GM18505 (cell line): ENCODE results near the gene SLC35F2.
"Not testable (repeated sequence)": the region's sequence is repeated elsewhere in the genome, so short reads cannot be mapped to it uniquely, and the experiment has no call there.

ENCODE experiments used
- ATAC-seq: cut with Tn5 transposase; IDR thresholded peaks from one replicate; pipeline ENCODE4 v1.9.1; 2021; ENCODE audit not compliant: unreplicated experiment
- POLR2A ChIP-seq: IDR thresholded peaks from 4 replicates; pipeline ENCODE4 v1.6.1; 2011; ENCODE audit warnings: borderline replicate concordance; ENCODE audit not compliant: insufficient read depth, insufficient read length; ENCODE audit errors: extremely low read depth

The SLC35F2 gene

DNA sequence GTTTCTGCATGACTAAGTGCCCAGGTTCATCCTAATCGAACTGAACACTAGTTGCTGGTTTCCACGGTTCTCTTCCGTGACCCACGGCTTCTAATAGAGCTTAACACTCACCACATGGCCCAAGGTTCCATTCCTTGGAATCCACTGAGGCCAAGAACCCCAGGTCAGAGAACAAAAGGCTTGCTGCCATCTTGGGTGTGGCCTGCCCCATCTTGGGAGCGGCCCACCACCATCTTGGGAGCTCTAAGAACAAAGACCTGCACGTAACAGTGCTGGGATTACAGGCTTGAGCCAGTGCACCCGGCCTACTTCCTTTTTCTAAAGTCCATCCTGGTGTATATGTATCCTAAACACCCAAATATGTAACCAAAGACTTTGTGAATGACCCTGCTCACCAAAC is 68.8 kb downstream of the SLC35F2 start:
- ATAC-seq: no peak
- TF ChIP-seq POLR2A: no peak

- TF ChIP-seq POLR2A: no peak
- no peak for ATAC-seq
These were observed 70.9 kb downstream of the SLC35F2 start for GRCh38 chr11:107787733-107788132.

DNA sequence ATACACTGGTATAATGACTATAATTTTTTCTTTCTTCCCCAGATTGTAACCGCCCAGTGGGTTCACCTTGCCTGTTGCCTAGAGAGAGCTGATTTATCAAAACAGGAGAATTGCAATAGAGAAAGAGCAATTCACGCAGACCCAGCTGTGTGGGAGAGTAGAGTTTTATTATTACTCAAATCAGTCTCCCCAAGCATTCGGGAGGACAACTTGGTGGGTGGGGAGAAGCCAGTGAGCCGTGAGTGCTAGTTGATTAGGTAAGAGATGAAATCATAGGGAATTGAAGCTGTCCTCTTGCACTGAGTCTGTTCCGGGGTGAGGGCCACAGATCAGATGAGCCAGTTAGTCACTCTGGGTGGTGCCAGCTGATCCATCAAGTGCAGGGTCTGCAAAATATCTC is 73.2 kb downstream of the SLC35F2 start:
- no peak for ATAC-seq
- no peak for TF ChIP-seq POLR2A

DNA sequence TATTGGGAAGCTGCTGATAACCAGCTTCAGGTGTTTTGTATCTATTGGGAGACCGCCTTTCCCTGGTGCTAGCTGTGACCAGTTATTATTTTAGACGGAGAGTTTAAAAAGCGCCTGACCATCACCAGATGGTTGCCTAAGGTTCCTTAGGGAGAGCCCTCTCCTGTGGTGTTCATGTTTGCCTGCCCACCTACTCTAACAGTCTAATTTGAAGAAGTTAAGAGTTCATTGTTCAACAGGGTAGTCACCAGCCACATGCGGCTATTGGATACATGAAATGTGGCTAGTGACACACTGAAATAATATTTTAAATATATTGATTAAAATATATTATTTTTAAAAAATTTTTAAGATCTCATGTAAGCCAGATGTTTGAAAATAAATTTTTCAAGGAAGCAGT is 75.5 kb downstream of the SLC35F2 start:
- ATAC-seq: no peak

DNA sequence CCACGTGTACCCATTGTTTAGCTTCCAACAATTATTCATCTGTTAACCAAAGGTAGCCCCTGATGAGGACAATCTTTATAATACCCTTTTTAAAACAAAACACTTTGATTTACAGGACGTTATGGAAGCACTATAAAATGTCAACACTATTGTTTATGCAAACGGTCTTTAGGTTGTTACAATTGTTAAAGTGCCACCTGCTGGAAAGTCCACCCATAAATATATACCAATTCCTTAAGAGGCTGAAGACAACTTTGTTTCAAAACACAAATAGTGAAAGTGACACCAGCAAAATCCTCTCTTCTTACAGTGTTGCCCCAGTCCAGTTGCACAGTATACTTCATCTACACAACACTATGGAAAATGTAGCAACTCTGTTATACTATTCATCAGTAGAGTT is 77.8 kb downstream of the SLC35F2 start:
- no peak for TF ChIP-seq POLR2A
- no peak for ATAC-seq

More for the DNA sequence above, 75.5 kb downstream of the SLC35F2 start:
- no peak for TF ChIP-seq POLR2A

- no peak for TF ChIP-seq POLR2A
- ATAC-seq: no peak
These were observed 78.5 kb downstream of the SLC35F2 start for GRCh38 chr11:107780136-107780535.

- ATAC-seq: no peak
- no peak for TF ChIP-seq POLR2A
These were observed 79.6 kb downstream of the SLC35F2 start for GRCh38 chr11:107778839-107779517.

DNA sequence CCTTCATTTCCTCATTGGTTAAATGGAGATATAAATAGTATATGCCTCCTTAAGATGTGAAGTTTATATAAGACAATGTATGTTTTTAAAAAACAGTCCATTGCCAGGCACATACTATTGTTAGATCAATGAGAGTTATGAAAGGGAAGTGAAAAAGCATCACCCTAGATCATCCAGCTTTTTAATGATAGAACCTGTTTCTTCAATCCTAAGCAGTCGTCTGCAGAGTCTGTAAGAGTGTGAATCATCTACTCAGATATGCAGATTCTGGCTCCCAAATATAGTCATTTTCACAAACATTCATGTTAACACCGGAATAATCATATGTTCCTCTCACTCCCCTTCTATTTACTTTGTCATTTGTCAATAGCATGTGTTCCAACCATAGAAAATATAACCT is 81.5 kb downstream of the SLC35F2 start:
- no peak for TF ChIP-seq POLR2A
- peak; percentile 80 for ATAC-seq

DNA sequence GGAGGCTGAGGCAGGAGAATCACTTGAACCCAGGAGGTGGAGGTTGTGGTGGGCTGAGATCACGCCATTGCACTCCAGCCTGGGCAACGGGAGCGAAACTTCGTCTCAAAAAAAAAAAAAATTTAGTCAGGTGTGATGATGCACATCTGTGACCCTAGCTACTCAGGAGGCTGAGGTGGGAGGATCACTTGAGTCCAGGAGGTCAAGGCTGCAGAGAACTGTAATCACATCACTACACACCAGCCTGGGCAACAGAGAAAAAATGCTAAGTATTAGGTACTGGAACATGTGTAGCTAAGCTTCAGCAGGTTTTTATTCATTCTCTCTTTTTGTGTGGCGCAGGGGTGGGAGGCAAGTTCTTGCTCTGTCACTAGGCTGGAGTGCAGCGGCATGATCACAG is 82.5 kb downstream of the SLC35F2 start:
- no peak for TF ChIP-seq POLR2A
- ATAC-seq: no peak

DNA sequence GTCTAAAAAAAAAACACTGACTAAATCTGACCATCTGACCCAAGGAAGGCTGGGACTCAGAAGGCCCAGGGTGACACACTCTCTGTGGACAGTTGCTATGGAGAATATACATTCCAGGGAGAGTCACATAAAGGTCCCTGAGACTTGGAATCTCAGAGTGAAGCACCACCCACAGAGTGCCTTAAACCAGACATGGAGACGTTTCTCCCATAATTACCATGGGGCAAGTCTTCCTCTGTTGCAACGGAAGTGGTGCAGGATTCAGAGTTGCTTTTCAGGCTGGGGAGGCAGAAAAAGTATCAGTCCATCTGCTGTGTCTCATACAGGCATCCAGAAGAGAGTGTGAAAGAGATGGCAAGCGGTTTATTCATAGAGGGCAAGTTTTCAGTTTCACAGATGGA is 88.0 kb downstream of the SLC35F2 start:
- TF ChIP-seq POLR2A: no peak
- ATAC-seq: no peak

- TF ChIP-seq POLR2A: no peak
- ATAC-seq: no peak
These were observed 89.4 kb downstream of the SLC35F2 start for GRCh38 chr11:107769189-107769588.

DNA sequence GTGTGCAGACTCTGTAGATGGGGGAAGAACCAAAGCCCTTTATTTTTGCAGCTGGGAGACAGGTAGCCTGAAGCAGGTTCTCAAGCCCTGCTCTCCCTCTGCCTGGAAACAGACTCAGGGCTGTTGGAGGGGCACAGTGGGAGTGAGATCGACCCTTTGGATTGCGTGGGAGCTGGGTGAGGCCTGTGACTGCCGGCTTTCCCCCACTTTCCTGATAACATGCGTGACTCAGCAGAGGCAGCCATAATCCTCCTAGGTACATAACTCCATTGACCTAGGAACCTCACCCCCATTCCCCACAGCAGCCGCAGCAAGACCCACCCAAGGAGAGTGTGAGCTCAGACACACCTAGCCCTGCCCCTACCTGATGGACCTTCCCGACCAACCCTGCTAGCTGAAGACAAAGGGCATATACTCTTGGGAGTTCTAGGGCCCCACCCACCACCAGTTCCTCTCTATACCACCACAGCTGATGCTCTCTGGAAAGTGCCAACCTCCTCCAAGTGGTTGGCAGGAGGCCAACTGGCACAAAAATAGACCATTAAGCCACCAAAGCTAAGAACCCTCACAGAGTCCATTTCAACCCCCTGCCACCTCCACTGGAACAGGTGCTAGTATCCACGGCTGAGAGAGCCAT is 99.8 kb downstream of the SLC35F2 start:
- not testable (repeated sequence) for ATAC-seq

DNA sequence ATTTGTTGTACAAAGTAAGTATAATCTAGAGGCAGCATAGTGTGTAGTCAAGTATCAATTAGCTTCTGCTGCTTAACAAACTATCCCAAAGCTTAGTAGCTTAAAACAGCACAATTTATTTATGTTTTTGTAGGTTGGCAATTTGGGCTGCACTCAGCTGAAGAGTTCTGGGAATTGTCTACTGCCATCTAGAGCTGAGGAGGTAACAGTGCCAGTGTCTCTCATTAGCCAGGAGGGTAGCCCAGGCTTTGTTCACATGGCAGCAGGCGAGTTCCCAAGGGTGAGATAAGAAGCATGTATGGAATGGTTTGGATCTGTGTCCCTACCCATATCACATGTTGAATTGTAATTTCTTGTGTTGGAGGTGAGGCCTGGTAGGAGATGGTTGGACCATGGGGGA is 100.9 kb downstream of the SLC35F2 start:
- no peak for TF ChIP-seq POLR2A

DNA sequence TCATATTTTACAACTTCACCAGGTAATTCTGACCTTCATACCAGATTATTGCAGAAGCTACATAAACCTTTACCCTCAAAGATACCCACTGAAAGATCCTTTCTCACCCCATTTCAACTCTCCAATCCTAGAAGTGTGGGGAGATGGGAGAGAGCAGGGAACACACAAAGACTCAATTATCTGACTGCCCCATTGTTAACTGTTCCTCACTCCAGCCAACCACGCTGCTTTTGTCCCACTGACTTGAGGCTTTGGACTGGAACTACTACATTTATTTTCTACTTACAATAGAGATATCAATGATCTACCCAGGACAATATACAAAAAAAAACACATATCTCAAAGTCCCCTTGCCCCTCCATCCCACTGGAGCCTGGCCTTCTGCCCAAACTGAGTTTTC is 102.0 kb downstream of the SLC35F2 start:
- TF ChIP-seq POLR2A: no peak
- ATAC-seq: no peak

More for the DNA sequence above, 100.9 kb downstream of the SLC35F2 start:
- ATAC-seq: no peak
